ENCODE measurements around the gene ARHGAP33.

ARHGAP33 gene

GRCh38 chr19:35748106-35749020 is 27.0 kb upstream of the ARHGAP33 start, which contains the start of gene LIN37:
LIN37 (plus strand) TSS chr19:35748576; CDS start chr19:35748725, 149 bp downstream.
- Histone ChIP-seq H3K4me3 (ENCODE audit: insufficient read depth, low read depth, low read length) (peak within 1 kb of the TSS; percentile 86), H3K27ac (ENCODE audit: insufficient read depth, low read depth, low read length, poor library complexity, severe bottlenecking) (no peak within 1 kb of the TSS), H3K9me3 (ENCODE audit: control insufficient read depth, low read length) (no peaks in the 10 kb centered on the region), H3K27me3 (ENCODE audit: control insufficient read depth, insufficient read depth, low read length, poor library complexity, severe bottlenecking) (no peaks in the 10 kb centered on the region), H3K4me1 (ENCODE audit: control insufficient read depth, insufficient read depth, low read length) (peaks cover 6% of the 10 kb centered on the region), H3K36me3 (ENCODE audit: control insufficient read depth, insufficient read depth, low read length) (no peaks in the 10 kb centered on the region)
- WGBS, 2 experiments = 2 to 3% methylated on average over 44 to 45 of the region's 45 CpGs

GRCh38 chr19:35750167-35750566 is 25.2 kb upstream of the ARHGAP33 start:
- H3K4me1 ChIP-seq (ENCODE audit: control insufficient read depth, insufficient read depth, low read length) = no peaks in the 10 kb centered on the region
- H3K4me3 ChIP-seq (ENCODE audit: insufficient read depth, low read depth, low read length) = no peak overlapping the region
- peaks cover 4% of the 10 kb centered on the region for H3K27me3 ChIP-seq (ENCODE audit: control insufficient read depth, insufficient read depth, low read length, poor library complexity, severe bottlenecking)
- WGBS, 2 experiments = 89 to 91% methylated on average over 5 of the region's 5 CpGs
- H3K27ac ChIP-seq (ENCODE audit: insufficient read depth, low read depth, low read length, poor library complexity, severe bottlenecking) = no peak overlapping the region
- H3K36me3 ChIP-seq (ENCODE audit: control insufficient read depth, insufficient read depth, low read length) = no peaks in the 10 kb centered on the region
- H3K9me3 ChIP-seq (ENCODE audit: control insufficient read depth, low read length) = no peaks in the 10 kb centered on the region

GRCh38 chr19:35751839-35752745 is 23.3 kb upstream of the ARHGAP33 start:
- no peaks in the 10 kb centered on the region for H3K9me3 ChIP-seq (ENCODE audit: control insufficient read depth, low read length)
- 90 to 92% methylated on average over 13 to 14 of the region's 14 CpGs for WGBS, 2 experiments
- no peak overlapping the region for H3K27ac ChIP-seq (ENCODE audit: insufficient read depth, low read depth, low read length, poor library complexity, severe bottlenecking)
- no peaks in the 10 kb centered on the region for H3K36me3 ChIP-seq (ENCODE audit: control insufficient read depth, insufficient read depth, low read length)
- no peak overlapping the region for H3K4me3 ChIP-seq (ENCODE audit: insufficient read depth, low read depth, low read length)
- peaks cover 14% of the 10 kb centered on the region for H3K4me1 ChIP-seq (ENCODE audit: control insufficient read depth, insufficient read depth, low read length)
- peaks cover 22% of the 10 kb centered on the region for H3K27me3 ChIP-seq (ENCODE audit: control insufficient read depth, insufficient read depth, low read length, poor library complexity, severe bottlenecking)

GRCh38 chr19:35752746-35753350 is 22.5 kb upstream of the ARHGAP33 start:
- no peaks in the 10 kb centered on the region for H3K36me3 ChIP-seq (ENCODE audit: control insufficient read depth, insufficient read depth, low read length)
- 94% methylated on average over 19 to 20 of the region's 20 CpGs for WGBS, 2 experiments
- peaks cover 16% of the 10 kb centered on the region for H3K4me1 ChIP-seq (ENCODE audit: control insufficient read depth, insufficient read depth, low read length)
- H3K4me3 ChIP-seq (ENCODE audit: insufficient read depth, low read depth, low read length) = no peak overlapping the region
- no peaks in the 10 kb centered on the region for H3K9me3 ChIP-seq (ENCODE audit: control insufficient read depth, low read length)
- H3K27ac ChIP-seq (ENCODE audit: insufficient read depth, low read depth, low read length, poor library complexity, severe bottlenecking) = no peak overlapping the region
- peaks cover 22% of the 10 kb centered on the region for H3K27me3 ChIP-seq (ENCODE audit: control insufficient read depth, insufficient read depth, low read length, poor library complexity, severe bottlenecking)

GRCh38 chr19:35753634-35754369 is 21.6 kb upstream of the ARHGAP33 start:
- no peak overlapping the region for H3K4me3 ChIP-seq (ENCODE audit: insufficient read depth, low read depth, low read length)
- H3K27me3 ChIP-seq (ENCODE audit: control insufficient read depth, insufficient read depth, low read length, poor library complexity, severe bottlenecking) = peaks cover 22% of the 10 kb centered on the region
- H3K9me3 ChIP-seq (ENCODE audit: control insufficient read depth, low read length) = no peaks in the 10 kb centered on the region
- WGBS, 2 experiments = 93 to 96% methylated on average over 20 of the region's 20 CpGs
- no peak overlapping the region for H3K27ac ChIP-seq (ENCODE audit: insufficient read depth, low read depth, low read length, poor library complexity, severe bottlenecking)
- H3K4me1 ChIP-seq (ENCODE audit: control insufficient read depth, insufficient read depth, low read length) = peaks cover 16% of the 10 kb centered on the region
- no peaks in the 10 kb centered on the region for H3K36me3 ChIP-seq (ENCODE audit: control insufficient read depth, insufficient read depth, low read length)

GRCh38 chr19:35754370-35755130 is 20.8 kb upstream of the ARHGAP33 start:
- Histone ChIP-seq H3K27ac (ENCODE audit: insufficient read depth, low read depth, low read length, poor library complexity, severe bottlenecking) (no peak overlapping the region), H3K9me3 (ENCODE audit: control insufficient read depth, low read length) (no peaks in the 10 kb centered on the region), H3K4me3 (ENCODE audit: insufficient read depth, low read depth, low read length) (no peak overlapping the region), H3K4me1 (ENCODE audit: control insufficient read depth, insufficient read depth, low read length) (peaks cover 16% of the 10 kb centered on the region), H3K36me3 (ENCODE audit: control insufficient read depth, insufficient read depth, low read length) (no peaks in the 10 kb centered on the region), H3K27me3 (ENCODE audit: control insufficient read depth, insufficient read depth, low read length, poor library complexity, severe bottlenecking) (peaks cover 22% of the 10 kb centered on the region)
- whole genome bisulfite sequencing, 2 experiments = 89 to 90% methylated on average over 13 of the region's 13 CpGs

- H3K36me3 ChIP-seq (ENCODE audit: control insufficient read depth, insufficient read depth, low read length) = peaks cover 2% of the 10 kb centered on the region
- no peak overlapping the region for H3K27ac ChIP-seq (ENCODE audit: insufficient read depth, low read depth, low read length, poor library complexity, severe bottlenecking)
- 53 to 61% methylated on average over 17 of the region's 17 CpGs for WGBS, 2 experiments
These were observed 20.2 kb upstream of the ARHGAP33 start for GRCh38 chr19:35755131-35755549.

GRCh38 chr19:35755550-35756376 is 19.6 kb upstream of the ARHGAP33 start:
- Histone ChIP-seq H3K27ac (ENCODE audit: insufficient read depth, low read depth, low read length, poor library complexity, severe bottlenecking) (no peak overlapping the region), H3K9me3 (ENCODE audit: control insufficient read depth, low read length) (no peaks in the 10 kb centered on the region), H3K27me3 (ENCODE audit: control insufficient read depth, insufficient read depth, low read length, poor library complexity, severe bottlenecking) (peaks cover 22% of the 10 kb centered on the region), H3K36me3 (ENCODE audit: control insufficient read depth, insufficient read depth, low read length) (peaks cover 4% of the 10 kb centered on the region), H3K4me3 (ENCODE audit: insufficient read depth, low read depth, low read length) (peak overlapping the region; percentile 20), H3K4me1 (ENCODE audit: control insufficient read depth, insufficient read depth, low read length) (peaks cover 16% of the 10 kb centered on the region)
- WGBS, 2 experiments = 38 to 39% methylated on average over 74 of the region's 74 CpGs

More at GRCh38 chr19:35755131-35755549, 20.2 kb upstream of the ARHGAP33 start:
- peaks cover 22% of the 10 kb centered on the region for H3K27me3 ChIP-seq (ENCODE audit: control insufficient read depth, insufficient read depth, low read length, poor library complexity, severe bottlenecking)
- no peaks in the 10 kb centered on the region for H3K9me3 ChIP-seq (ENCODE audit: control insufficient read depth, low read length)
- peaks cover 16% of the 10 kb centered on the region for H3K4me1 ChIP-seq (ENCODE audit: control insufficient read depth, insufficient read depth, low read length)
- H3K4me3 ChIP-seq (ENCODE audit: insufficient read depth, low read depth, low read length) = peak overlapping the region; percentile 20

All from ectodermal cell (in vitro differentiated cells).